H1 (cell line): ENCODE measurements around the gene RBM20. TPM values are rescaled to one million over a fixed set of nuclear protein-coding genes. Genes with fewer than 3 reads are reported as not detected.

Experiments
- ATF2 ChIP-seq: IDR thresholded peaks from 2 replicates; pipeline ENCODE4 v1.6.1; 2012; ENCODE audit warnings: low read length, inconsistent platforms
- CTBP2 ChIP-seq: IDR thresholded peaks from 2 replicates; pipeline ENCODE4 v1.7.0; 2011; ENCODE audit warnings: borderline replicate concordance, mild to moderate bottlenecking, moderate library complexity, mixed read lengths, low read length; ENCODE audit not compliant: insufficient read depth, insufficient read length
- EZH2 ChIP-seq: fragments of 200-600 bp; sonication (generic); IDR thresholded peaks from 2 replicates; pipeline ENCODE4 v1.7.1; 2012; ENCODE audit warnings: low read depth, mild to moderate bottlenecking, moderate library complexity, low read length, inconsistent platforms; ENCODE audit not compliant: severe bottlenecking
- KDM1A ChIP-seq: fragments of 200-600, 300-600 bp; sonication (generic); IDR thresholded peaks from 2 replicates; pipeline ENCODE4 v1.7.1; 2016; ENCODE audit warnings: mild to moderate bottlenecking, low read length, borderline replicate concordance
- NRF1 ChIP-seq: IDR thresholded peaks from 2 replicates; pipeline ENCODE4 v1.6.1; 2011; ENCODE audit warnings: mild to moderate bottlenecking, low read depth, low read length, improper control_type of control experiment
- SIN3A ChIP-seq, 2 experiments: IDR thresholded peaks in 1 of 2; conservative IDR thresholded peaks in 1 of 2; 2 replicates each; pipeline ENCODE4 v1.6.1; 2011 to 2012; ENCODE audit warnings: low read length in 2 of 2, improper control_type of control experiment in 1 of 2, low read depth in 1 of 2, mild to moderate bottlenecking in 1 of 2
- TAF1 ChIP-seq: IDR thresholded peaks from 2 replicates; pipeline ENCODE4 v1.6.1; 2011; ENCODE audit warnings: mild to moderate bottlenecking, low read depth, low read length
- TAF7 ChIP-seq: optimal IDR thresholded peaks from 2 replicates; pipeline ENCODE3; 2011; ENCODE audit warnings: low read depth, mild to moderate bottlenecking, inconsistent platforms, low read length, moderate library complexity, borderline replicate concordance
- polyA plus RNA-seq, 7 experiments: library from polyadenylated mRNA; depleted of rRNA in 3 of 7; stranded (reverse) in 5 of 7; unstranded in 2 of 7; fragments of >200 nt in 5 of 7; fragments of 200-250 nt in 2 of 7; gene quantifications; 1 replicate in 5 of 7; 2 replicates in 1 of 7; 4 replicates in 1 of 7; pipeline versions ENCODE4 v1.2.1 to v1.2.3, GENCODE V29; 2011 to 2013; ENCODE audit warnings: missing spikeins in 2 of 7, mixed read lengths in 2 of 7
- total RNA-seq: library from RNA; stranded (reverse); fragmentation: NEBNext Ultra II Directional; extraction: Animal tissue kit (Norgen Biotek cat#: 25700); gene quantifications from 2 replicates; pipeline ENCODE4 v1.2.1, GENCODE V29; 2021
- TF ChIP-seq, protein P1 (sequence below): IDR thresholded peaks from 2 replicates; pipeline ENCODE4 v1.6.1; 2011; ENCODE audit warnings: low read length, improper control_type of control experiment

Gene RBM20
- total and polyA plus RNA-seq, 2 of the 8 experiments (the other 6 are each of a cell fraction or from before 2014, with no cell fraction given) = 0.05 to 0.63 TPM

- TF ChIP-seq ATF2 (no peak), SIN3A (conservative IDR thresholded peaks at IDR 0.05 in 1 of 2, IDR thresholded peaks at IDR 0.05 in 1 of 2; ENCODE audit: low read depth in 1 of 2, low read length in 2 of 2) (no peak), EZH2 (no peak), TAF1 (no peak), CTBP2 (no peak), TAF7 (no peak), NRF1 (no peak), KDM1A (no peak)
- TF ChIP-seq, protein P1, sequence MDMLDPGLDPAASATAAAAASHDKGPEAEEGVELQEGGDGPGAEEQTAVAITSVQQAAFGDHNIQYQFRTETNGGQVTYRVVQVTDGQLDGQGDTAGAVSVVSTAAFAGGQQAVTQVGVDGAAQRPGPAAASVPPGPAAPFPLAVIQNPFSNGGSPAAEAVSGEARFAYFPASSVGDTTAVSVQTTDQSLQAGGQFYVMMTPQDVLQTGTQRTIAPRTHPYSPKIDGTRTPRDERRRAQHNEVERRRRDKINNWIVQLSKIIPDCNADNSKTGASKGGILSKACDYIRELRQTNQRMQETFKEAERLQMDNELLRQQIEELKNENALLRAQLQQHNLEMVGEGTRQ = no peak
Measured at GRCh38 chr10:110648692-110649346, 4.7 kb downstream of the RBM20 start (continued).
